Mesodermal cell (in vitro differentiated cells): ENCODE measurements around the gene C15orf61.

Source experiments
- H3K27ac ChIP-seq: 2 replicates; pipeline ENCODE4 v1.7.0; 2013; ENCODE audit warnings: mild to moderate bottlenecking, low read depth, low read length, moderate library complexity; ENCODE audit not compliant: severe bottlenecking
- H3K36me3 ChIP-seq: 2 replicates; pipeline ENCODE4 v1.7.1; 2013; ENCODE audit warnings: mild to moderate bottlenecking, low read length, moderate library complexity; ENCODE audit not compliant: control insufficient read depth, insufficient read depth
- H3K4me1 ChIP-seq: one replicate; pipeline ENCODE4 v1.7.1; 2013; ENCODE audit warnings: mild to moderate bottlenecking, low read length; ENCODE audit not compliant: insufficient read depth, control insufficient read depth, poor library complexity, severe bottlenecking
- H3K4me3 ChIP-seq: 2 replicates; pipeline ENCODE4 v1.7.0; 2013; ENCODE audit warnings: low read length, control low read depth, mild to moderate bottlenecking; ENCODE audit not compliant: insufficient read depth, poor library complexity, severe bottlenecking; ENCODE audit errors: extremely low read depth
- H3K9me3 ChIP-seq: 2 replicates; pipeline ENCODE4 v1.7.1; 2013; ENCODE audit warnings: mild to moderate bottlenecking, low read length, moderate library complexity; ENCODE audit not compliant: control insufficient read depth
- WGBS, 2 experiments: methylation state at CpG; one replicate each; pipeline ENCODE4 v1.1.5; 2013; ENCODE audit warnings: missing lambda C conversion rate in 2 of 2; ENCODE audit not compliant: insufficient coverage in 2 of 2; 5-methylcytosine and 5-hydroxymethylcytosine counted together

C15orf61 gene

DNA sequence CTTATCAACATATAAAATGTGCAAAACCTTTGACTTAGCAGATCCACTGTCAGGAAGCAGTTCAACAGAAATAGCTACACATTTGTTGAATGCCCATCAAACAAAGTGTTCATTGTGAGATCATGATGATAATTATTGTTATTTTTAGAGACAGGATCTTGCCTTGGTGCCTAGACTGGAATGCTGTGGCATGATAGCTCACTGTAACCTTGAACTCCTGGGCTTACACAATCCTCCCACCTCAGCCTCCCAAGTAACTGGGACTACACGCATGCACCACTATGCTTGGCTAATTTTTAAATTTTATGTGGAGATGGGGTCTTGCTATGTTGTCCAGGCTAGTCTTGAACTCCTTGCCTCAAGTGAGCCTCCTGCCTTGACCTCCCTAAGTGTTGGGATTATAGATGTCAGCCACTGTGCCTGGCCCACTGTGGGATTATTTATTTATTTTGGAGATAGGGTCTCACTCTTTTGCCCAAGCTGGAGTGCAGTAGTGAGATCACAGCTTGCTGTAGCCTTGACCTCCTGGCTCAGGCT is 30.3 kb downstream of the C15orf61 start:
- no CpG with 5 or more reads among the region's 1 CpG for WGBS, 2 experiments
- Histone ChIP-seq H3K27ac (no peak overlapping the region), H3K9me3 (no peaks in the 10 kb centered on the region), H3K4me1 (peaks cover 4% of the 10 kb centered on the region), H3K4me3 (no peak overlapping the region), H3K36me3 (peaks cover 16% of the 10 kb centered on the region)

- peaks cover 9% of the 10 kb centered on the region for H3K9me3 ChIP-seq
- H3K4me3 ChIP-seq, result no peak overlapping the region
- H3K27ac ChIP-seq, result no peak overlapping the region
- no peaks in the 10 kb centered on the region for H3K4me1 ChIP-seq
- WGBS, 2 experiments, result 80 to 88% methylated on average over 1 to 2 of the region's 4 CpGs
- peaks cover 15% of the 10 kb centered on the region for H3K36me3 ChIP-seq
Measured at GRCh38 chr15:67554580-67554979, 33.6 kb downstream of the C15orf61 start.

DNA sequence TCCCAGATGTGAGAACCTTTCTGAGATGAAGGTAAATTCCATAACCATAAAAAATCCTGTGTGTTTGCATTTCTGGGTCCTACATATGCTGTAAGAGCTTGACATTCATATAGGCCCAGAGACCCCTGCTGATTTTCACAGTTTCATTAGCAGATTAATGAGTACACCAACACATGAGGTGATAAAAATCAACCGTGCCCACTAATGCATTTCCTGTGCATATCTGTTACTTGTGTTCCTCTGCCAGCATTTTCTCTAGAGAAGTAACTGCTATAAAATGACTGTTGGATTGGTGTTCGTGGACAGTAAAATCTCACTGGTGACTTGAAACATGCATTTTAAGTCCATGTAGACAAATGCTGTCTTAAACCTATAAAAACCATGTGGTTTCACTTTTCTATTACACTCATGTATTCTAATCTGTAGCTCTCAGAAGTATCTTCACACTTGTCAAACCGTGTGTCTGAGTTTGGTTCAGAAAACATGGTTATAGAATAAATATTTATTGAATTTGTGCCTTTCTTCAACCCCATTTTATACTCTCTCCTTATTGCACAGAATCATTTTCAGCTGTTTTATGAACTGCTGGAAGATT is 36.1 kb downstream of the C15orf61 start:
- no peaks in the 10 kb centered on the region for H3K4me1 ChIP-seq
- peaks cover 9% of the 10 kb centered on the region for H3K9me3 ChIP-seq
- H3K36me3 ChIP-seq, result peaks cover 8% of the 10 kb centered on the region
- H3K4me3 ChIP-seq, result no peak overlapping the region
- 86 to 100% methylated on average over 1 to 2 of the region's 3 CpGs for WGBS, 2 experiments
- H3K27ac ChIP-seq, result no peak overlapping the region

- H3K4me1 ChIP-seq, result no peaks in the 10 kb centered on the region
- WGBS, 2 experiments, result 77 to 80% methylated on average over 4 of the region's 4 CpGs
- H3K4me3 ChIP-seq, result no peak overlapping the region
- H3K9me3 ChIP-seq, result peaks cover 9% of the 10 kb centered on the region
- H3K36me3 ChIP-seq, result peaks cover 8% of the 10 kb centered on the region
- H3K27ac ChIP-seq, result no peak overlapping the region
Measured at GRCh38 chr15:67558502-67558901, 37.6 kb downstream of the C15orf61 start.

DNA sequence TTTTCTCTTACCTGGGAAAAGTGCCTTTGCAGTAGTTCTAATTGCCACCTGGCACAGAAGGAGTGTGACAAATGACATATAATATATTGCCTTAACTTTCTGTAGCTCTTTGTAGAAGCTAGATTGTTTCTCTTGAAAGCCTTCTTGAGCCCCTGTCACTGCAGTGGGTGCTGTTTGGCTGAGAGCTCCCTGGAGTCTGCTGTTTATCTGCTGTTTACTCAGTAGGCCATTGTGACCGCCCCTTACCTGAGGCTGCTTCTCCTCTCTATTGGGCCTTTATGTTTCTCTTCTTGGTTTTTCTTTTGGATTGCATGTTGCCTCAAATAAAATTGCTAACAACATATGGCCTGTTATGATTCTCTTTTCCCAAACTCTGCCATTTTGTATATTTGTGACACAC is 38.2 kb downstream of the C15orf61 start:
- H3K27ac ChIP-seq, result no peak overlapping the region
- WGBS, 2 experiments, result no CpG with 5 or more reads among the region's 1 CpG
- no peak overlapping the region for H3K4me3 ChIP-seq
- H3K9me3 ChIP-seq, result peaks cover 9% of the 10 kb centered on the region
- H3K4me1 ChIP-seq, result no peaks in the 10 kb centered on the region
- H3K36me3 ChIP-seq, result peaks cover 8% of the 10 kb centered on the region

DNA sequence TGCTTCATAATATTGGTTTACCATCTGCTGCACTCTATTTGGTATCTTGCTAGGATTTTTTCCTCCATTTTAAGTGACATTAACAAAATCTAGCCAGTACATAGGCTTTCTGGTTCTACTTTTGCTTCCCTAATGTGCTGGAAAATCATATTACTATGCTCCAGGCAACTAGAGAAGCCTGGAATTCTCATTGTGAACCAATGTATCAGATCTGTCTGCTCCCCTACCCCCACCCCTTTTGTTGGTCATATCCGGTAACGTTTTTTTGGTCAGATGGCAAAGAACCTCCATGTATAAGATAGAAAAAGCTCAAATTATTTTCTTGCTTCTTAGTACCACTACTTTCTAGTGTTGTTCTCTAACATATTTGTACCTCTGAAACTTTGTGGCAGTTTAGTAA is 38.6 kb downstream of the C15orf61 start:
- Histone ChIP-seq H3K27ac (no peak overlapping the region), H3K4me3 (no peak overlapping the region), H3K9me3 (peaks cover 9% of the 10 kb centered on the region), H3K4me1 (no peaks in the 10 kb centered on the region), H3K36me3 (peaks cover 8% of the 10 kb centered on the region)
- WGBS, 2 experiments, result no CpG with 5 or more reads among the region's 2 CpGs

- no peak overlapping the region for H3K4me3 ChIP-seq
- H3K4me1 ChIP-seq, result no peaks in the 10 kb centered on the region
- H3K9me3 ChIP-seq, result peaks cover 9% of the 10 kb centered on the region
- H3K27ac ChIP-seq, result no peak overlapping the region
- H3K36me3 ChIP-seq, result peaks cover 8% of the 10 kb centered on the region
- WGBS, 2 experiments, result 67% methylated on average over 1 of the region's 1 CpG; no CpG with 5 or more reads in 1 of the 2 experiments
Measured at GRCh38 chr15:67560320-67560719, 39.4 kb downstream of the C15orf61 start.

DNA sequence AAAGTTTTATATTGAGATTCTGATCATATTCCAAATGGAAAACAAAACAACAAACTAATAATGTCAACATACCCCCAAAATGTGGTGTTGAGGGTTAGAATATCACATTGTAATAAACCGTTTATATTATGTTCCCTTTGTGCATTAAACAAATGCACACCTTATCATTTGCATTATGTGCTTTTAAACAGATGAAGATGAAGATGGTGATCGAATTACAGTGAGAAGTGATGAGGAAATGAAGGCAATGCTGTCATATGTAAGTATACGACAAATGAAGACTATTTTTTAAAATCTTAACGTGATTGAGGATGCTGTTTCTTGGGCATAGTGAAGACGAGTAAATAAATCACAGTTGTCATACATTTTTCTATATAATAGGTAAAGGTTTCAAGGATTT is 42.2 kb downstream of the C15orf61 start:
- 82% methylated on average over 3 of the region's 5 CpGs; no CpG with 5 or more reads in 1 of the 2 experiments for WGBS, 2 experiments
- no peaks in the 10 kb centered on the region for H3K4me1 ChIP-seq
- H3K9me3 ChIP-seq, result peaks cover 4% of the 10 kb centered on the region
- H3K36me3 ChIP-seq, result no peaks in the 10 kb centered on the region
- no peak overlapping the region for H3K4me3 ChIP-seq
- no peak overlapping the region for H3K27ac ChIP-seq

DNA sequence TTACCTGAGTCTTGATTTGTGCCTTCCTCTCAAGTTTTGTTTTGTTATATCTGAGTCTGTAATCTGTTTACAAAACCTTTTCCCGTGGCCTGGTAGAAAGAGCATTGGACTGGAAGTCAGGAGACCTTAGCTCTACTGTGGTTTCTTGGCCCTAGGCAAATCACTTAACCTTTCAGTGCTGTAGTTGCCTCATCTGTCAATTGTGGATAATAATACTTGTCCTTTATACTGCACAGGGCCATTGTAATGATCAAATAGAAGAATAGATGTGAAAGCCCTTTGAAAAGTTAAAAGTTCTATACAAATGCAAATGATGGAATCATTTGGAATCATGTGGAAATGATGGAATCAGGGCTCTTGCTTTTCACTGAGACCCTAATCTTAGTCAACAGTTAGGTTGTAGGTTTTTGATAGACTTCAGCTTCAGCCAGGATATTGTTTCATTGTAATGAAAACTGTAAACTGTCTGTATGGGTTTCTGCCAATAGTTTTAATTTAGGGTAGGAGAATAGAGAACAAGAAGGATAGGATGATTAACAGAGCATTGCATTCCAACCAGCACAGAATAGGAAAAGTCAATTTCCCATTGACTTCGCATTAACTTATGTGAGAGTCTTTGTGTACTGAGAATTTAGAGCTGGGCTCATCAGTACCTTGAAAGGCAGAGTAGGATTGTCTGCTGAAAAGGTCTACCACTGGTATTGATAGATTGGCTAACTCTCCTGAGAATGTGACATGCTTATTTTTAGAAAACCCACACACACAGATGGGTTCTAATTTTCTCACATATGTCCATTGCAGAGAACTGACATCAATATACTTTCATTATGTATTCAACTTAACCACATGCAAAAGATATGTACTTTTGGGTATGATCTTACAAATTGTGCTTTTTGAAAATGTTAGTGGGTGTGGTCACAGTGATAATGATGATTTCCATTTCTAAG is 43.4 kb downstream of the C15orf61 start:
- Histone ChIP-seq H3K27ac (no peak overlapping the region), H3K36me3 (no peaks in the 10 kb centered on the region), H3K4me1 (no peaks in the 10 kb centered on the region), H3K4me3 (no peak overlapping the region), H3K9me3 (no peaks in the 10 kb centered on the region)
- 100% methylated on average over 1 of the region's 2 CpGs for WGBS, 2 experiments

DNA sequence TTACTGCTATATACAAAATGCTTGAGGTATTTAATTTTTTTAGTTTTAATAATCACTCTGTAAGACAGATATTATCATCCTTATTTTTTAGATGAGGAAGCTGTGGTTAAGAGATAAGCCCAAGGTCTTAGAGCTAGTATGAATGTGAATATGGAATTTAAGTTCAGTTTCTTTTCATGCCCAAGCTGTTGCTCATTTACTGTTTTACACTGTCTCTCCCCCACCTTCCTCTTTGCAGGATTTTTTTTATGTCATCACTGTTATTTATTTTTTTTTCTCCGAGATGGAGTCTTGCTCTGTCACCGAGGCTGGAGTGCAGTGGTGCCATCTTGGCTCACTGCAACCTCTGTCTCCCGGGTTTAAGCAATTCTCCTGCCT is 44.0 kb downstream of the C15orf61 start:
- Histone ChIP-seq H3K36me3 (no peaks in the 10 kb centered on the region), H3K9me3 (no peaks in the 10 kb centered on the region), H3K4me1 (no peaks in the 10 kb centered on the region), H3K27ac (no peak overlapping the region), H3K4me3 (no peak overlapping the region)
- WGBS, 2 experiments, result 72 to 92% methylated on average over 2 to 3 of the region's 3 CpGs

DNA sequence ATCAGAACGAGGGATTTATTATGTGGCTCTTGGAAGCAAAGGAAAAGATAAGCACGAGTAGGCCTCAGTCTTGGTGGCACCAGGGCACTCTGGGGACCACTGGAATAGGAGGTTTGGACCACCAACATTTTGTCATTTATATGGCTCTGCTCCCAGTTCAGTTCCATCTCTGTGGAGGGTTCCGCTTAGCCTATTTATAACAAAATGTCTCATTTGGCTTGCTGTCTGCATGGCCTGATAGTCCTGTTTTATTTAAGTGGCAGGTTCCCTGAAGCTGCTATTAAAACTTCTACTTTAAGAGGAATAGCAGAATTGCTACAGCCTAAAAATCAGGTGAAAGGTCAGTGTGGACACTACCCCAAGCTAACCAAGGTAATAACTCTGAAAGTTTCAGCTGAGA is 48.7 kb downstream of the C15orf61 start:
- WGBS, 2 experiments, result 85 to 89% methylated on average over 2 of the region's 3 CpGs
- Histone ChIP-seq H3K4me3 (no peak overlapping the region), H3K27ac (no peak overlapping the region), H3K36me3 (no peaks in the 10 kb centered on the region), H3K4me1 (peaks cover 9% of the 10 kb centered on the region), H3K9me3 (no peaks in the 10 kb centered on the region)
